SH-SY5Y (cell line): ENCODE measurements around the gene GPATCH2L.

Source experiments
- GATA2 ChIP-seq: IDR thresholded peaks from 2 replicates; pipeline ENCODE4 v1.6.1; 2011; ENCODE audit warnings: mild to moderate bottlenecking, low read depth, low read length
- GATA3 ChIP-seq: IDR thresholded peaks from 2 replicates; pipeline ENCODE4 v1.6.1; 2011; ENCODE audit warnings: low read depth, mild to moderate bottlenecking, low read length, moderate library complexity

DNA sequence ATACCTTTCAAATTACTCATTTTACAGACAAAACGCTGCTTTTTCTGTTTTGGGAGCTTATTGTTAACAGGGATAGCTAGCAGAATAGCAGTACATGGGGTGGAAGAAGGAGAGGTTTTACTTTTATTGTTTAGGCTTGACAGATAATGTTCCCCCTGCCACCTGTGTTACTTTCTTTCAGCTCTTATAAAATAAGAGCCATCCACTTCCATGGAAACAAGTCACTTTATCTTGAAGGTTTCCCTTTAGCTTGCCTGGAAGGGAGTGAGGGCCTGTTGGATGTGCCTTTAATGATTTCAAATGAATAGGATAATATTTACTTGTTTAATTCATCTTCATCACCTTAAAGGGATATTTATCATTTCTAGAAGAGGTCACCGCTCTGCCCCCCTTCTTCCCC is 23.3 kb downstream of the GPATCH2L start:
- TF ChIP-seq GATA3, result no peak
- TF ChIP-seq GATA2, result no peak
